NCI-H510A (cell line): Measurements from ENCODE around the gene ACYP2.
"Not testable (repeated sequence)": the region's sequence is repeated elsewhere in the genome, so short reads cannot be mapped to it uniquely, and the experiment has no call there.

Experiments
- DNase-seq: peaks from one replicate; lab custom pipeline; 2025; lab: John Stamatoyannopoulos, UW

Gene ACYP2

DNA sequence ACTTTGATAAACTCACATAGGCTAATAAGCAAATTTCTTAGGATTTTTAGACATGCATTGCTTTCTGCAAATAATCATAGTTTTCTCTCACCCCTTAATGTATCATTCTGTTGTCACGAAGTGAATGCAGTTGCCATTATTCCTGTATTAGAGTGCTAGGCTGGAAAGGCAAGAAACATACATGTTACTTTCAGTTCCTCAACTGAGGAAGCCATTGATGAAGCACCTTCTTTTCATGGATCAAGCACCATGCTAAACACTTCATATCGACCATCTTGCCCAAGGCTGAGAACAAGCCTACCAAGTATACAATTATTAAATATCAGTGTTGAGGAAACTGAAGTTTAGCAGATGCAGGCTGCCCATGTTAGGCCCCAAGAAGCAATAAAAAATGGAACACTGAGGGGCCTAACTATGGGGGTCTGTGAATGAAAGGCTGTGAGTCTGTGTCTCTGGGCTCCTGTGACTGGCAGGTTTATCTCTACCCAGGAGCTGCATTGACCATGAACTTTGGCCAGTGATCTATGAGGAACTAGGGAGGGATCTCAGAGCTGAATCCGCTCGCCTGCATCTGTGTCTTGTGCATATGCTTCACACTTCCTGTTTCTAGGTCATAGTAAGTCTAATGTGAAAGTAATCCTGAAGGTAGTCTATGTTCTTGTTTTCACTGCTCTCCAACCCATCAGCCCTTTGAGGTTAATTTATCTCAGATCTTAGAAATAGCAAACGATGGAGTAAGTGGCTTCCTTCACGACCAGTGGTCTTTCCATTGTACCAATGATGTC, 156.6 kb downstream of the ACYP2 start:
- DNase-seq = no peak

- no peak for DNase-seq
Measured at GRCh38 chr2:54274781-54275242, 159.4 kb downstream of the ACYP2 start.

DNA sequence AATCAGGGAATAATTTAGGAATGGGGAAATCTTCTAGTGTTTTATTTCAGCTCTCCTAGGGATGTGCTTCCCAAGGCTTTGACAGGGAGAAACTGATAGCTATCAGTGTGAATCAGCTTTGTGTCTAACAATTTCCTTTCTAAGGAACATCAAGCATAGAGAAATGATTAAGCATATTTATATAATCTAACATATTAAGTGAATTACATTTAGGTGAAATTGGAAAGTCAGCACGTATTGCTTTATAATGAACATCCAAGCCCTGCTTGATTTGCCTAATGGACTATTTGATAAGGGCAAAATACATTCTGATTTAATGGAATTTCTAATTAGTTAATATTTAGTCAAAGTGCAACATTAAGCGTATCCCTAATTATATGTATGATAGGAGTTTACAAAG, 160.1 kb downstream of the ACYP2 start:
- DNase-seq = no peak

DNA sequence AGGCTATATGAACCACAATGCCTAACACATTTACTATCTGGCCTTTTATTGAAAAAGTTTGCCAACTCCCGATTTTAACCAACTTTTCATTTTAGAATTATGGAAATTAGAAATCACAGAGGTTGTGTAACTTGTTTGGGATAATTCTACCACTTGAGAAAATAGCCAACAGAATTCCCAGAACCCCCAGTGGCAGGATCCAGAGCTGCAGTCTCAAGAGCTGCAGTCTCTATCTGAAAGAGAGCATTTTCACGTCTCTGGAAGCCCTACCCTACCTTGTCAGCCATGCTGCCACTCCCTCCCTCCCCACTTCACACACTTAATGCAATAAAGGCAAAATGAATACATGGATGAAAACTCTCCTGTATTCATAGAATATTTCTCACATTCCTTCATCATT, 164.0 kb downstream of the ACYP2 start:
- no peak for DNase-seq

GRCh38 chr2:54284826-54285225, 169.4 kb downstream of the ACYP2 start:
- DNase-seq = no peak

DNA sequence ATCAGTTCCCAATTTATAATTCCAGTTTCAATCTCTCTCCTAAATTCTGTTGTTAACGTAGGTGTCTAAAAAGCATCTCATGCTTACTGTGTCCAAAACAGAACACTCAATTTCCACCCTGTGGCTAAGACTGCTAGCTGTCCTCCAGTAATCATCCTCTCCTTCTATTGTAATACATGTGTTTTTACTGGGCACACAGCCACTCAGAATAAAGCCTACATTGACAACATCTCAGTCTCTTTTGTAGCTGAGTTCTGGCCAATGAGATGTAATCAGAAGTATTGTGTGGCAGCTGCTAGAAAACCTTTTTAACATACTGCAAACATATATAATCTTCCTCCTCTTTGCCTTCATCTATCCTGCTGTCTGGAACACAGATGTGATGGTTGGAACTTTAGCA, 170.0 kb downstream of the ACYP2 start:
- DNase-seq = no peak

- DNase-seq = no peak
Measured at GRCh38 chr2:54287532-54287931, 172.1 kb downstream of the ACYP2 start.

DNA sequence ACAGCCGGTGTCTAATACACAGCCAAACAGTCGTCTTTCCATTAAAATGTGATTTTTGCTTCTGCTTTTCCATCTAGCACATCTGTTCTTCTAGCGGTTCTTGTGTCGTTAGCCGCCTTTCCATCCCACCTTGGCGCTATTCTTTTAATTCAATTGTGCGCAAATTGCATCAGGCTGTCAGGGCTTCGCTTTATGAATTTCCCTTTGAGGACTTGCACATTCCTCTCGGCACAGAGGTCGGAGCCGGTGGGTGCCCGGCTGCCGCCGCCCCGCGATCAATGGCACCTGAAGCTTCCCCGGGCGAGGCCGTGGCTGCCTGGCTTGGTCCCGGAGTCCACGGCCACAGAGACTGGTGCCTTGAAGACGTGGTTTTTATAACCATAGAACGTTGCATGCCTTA, 174.5 kb downstream of the ACYP2 start:
- no peak for DNase-seq

DNA sequence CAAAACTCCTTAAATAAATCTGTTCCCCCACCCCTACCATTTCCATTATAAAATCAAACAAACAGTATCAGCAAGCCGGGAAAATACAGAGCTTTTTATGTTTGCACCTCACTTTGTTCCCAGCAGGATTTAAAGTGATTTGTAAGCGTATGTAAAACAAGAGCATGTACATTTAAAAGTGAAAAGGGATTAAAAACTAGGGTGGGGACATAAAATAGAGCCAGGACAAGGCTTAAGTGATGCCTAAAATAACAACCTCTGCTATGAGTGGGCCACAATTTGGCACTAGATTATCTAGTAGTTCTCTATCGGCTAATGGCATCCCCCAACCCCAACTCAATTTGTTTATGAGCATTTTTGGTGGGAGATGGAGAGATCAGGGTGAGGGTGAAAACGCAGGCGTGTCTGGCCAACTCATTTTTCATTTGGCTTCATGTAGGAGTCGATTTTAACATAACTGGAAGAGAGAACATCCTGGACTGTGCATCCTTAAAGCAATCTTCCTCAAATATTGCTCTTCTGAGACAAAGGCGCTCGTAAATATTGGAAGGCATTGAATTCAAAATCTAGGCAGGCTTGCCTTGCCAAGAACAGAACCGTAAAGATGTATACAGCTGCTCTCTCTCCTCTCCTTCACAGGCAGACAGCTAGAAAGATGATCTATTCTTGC, 175.1 kb downstream of the ACYP2 start:
- DNase-seq = no peak

- DNase-seq = not testable (repeated sequence)
Measured at GRCh38 chr2:54294665-54295064, 179.2 kb downstream of the ACYP2 start.

DNA sequence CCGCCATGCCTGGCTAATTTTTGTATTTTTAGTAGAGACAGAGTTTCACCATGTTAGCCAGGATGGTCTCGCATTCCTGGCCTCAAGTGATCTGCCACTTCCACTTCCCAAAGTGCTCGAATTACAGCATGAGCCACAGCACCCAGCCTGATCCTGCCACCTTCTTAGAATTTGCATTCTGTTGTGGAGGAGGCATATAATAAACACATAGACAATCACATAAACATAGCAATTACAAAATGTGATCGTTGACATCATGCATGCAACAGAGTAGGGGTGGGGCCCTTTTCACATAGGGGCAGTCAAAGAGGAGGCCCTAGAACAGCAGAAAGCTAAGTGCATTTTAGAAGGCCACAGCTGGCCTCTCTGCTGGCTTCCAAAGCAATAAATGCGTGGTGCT, 180.5 kb downstream of the ACYP2 start:
- DNase-seq = no peak

GRCh38 chr2:54298514-54298913, 183.1 kb downstream of the ACYP2 start:
- no peak for DNase-seq

- DNase-seq = no peak
Measured at GRCh38 chr2:54303631-54304030, 188.2 kb downstream of the ACYP2 start.

DNA sequence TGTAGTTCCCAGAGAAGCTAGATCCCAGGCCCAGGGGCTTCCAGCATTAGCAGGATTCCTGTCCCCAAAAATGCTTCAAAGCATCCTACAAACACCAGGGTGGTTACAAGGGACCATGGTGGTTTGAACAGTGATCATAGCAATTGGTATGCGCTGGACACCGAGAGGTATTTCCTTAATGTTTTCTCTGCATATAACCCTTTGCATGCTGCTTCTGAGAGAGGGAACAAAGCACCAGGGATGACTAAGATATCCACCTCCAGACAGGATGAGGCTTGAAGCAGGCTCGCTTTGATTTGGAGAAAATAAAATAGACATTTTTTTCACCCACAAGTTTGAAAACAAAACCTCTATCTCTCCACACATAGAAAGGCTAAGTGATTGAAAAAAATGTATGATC, 191.1 kb downstream of the ACYP2 start:
- DNase-seq = no peak

- DNase-seq = no peak
Measured at GRCh38 chr2:54308186-54308585, 192.8 kb downstream of the ACYP2 start.

GRCh38 chr2:54308782-54309181, 193.4 kb downstream of the ACYP2 start:
- DNase-seq = no peak

DNA sequence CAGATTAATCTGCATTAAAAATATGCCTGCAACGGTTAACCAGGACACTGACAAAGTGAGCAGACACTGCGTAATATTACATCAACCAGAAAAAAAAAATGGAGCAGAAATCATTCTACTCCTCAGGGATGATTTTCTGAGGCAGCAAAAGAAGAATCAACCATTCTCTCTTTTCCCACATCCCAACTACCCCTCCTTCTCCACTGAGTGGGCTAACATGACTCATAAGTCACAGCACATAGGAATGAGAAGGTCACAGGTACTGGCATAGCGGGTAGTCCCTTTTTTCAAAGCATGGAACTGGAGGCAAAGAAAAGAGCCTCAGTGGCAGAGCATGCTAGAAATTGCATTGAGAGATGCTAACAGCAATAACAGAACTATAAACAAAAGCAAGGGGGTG, 194.9 kb downstream of the ACYP2 start:
- DNase-seq = no peak

- no peak for DNase-seq
Measured at GRCh38 chr2:54310961-54311360, 195.5 kb downstream of the ACYP2 start.

DNA sequence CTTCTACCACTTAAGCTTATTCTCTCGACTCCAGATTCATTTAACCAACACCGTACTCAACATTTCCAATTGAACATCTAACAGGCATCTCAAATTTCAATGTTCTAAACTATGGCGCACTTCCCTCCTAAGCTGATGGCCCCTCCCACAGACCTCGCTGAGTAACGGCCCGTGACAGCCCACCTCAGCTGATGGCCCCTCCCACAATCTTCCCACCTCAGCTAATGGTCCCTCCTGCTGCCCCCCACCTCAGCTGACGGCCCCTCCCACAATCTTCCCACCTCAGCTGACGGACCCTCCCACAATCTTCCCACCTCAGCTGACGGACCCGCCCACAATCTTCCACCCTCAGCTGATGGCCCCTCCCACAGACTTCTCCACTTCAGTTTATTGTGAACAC, 197.7 kb downstream of the ACYP2 start:
- DNase-seq = no peak

GRCh38 chr2:54317973-54318372, 202.6 kb downstream of the ACYP2 start:
- no peak for DNase-seq

- no peak for DNase-seq
Measured at GRCh38 chr2:54318821-54319220, 203.4 kb downstream of the ACYP2 start.

DNA sequence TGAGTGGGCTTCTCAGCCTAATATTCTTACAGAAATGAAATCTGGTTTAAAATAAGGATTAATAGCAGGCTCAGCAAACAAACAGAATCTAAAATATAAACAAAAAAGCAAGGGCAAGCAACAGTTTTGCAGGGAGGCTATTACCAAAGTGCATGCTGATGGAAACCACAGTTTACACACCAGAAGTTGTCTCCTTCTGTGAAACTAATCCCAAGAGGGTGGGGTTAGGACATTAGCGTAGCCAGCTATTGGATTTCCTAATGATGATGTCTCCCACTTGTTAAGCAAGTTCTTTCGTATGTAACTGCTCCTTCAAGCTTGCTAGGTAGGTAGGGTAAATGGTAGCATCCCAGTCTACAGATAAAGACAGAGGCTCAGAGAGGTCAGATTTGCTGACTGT, 205.6 kb downstream of the ACYP2 start:
- no peak for DNase-seq

DNA sequence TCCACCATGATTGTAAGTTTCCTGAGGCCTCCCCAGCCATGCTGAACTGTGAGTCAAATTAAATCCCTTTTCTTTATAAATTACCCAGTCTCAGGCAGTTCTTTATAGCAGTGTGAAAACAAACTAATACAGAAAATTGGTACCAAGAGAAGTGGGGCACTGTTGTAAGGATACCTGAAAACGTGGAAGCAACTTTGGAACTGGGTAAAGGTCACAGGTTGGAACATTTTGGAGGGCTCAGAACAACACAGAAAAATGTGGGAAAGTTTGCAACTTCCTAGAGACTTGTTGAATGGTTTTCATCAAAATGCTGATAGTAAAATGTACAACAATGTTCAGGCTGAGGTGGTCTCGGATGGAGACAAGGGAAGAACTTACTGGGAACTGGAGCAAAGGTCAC, 209.1 kb downstream of the ACYP2 start:
- not testable (repeated sequence) for DNase-seq

DNA sequence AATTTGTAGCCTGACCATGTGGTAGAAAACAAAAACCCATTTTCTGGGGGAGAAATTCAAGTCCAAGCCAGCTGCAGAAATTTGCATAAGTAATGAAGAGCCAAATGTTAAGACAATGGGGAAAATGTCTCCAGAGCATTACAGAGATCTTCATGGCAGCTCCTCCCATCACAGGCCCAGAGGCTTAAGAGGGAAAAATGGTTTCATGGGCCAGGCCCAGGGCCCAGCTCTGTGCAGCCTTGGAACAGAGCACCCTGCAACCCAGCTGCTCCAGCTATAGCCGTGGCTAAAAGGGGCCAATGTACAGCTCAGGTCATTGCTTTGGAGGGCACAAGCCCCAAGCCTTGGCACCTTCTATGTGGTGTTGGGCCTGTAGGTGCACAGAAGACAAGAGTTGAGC, 209.7 kb downstream of the ACYP2 start:
- no peak for DNase-seq
